Vagina (tissue), 2 donors: ENCODE results near the gene KCNG3.

ENCODE experiments used
- POLR2A ChIP-seq, 2 donors: fragments of 450-650 bp; IDR thresholded peaks; one replicate each; pipeline ENCODE4 v1.6.1; 2017; ENCODE audit warnings: antibody characterized with exemption in 2 of 2, mild to moderate bottlenecking in 2 of 2, moderate library complexity in 2 of 2
- POLR2AphosphoS5 ChIP-seq, 2 donors: sonication (generic); formaldehyde crosslinking; IDR thresholded peaks; one replicate each; pipeline ENCODE4 v1.9.0; 2017; ENCODE audit warnings: antibody characterized with exemption in 2 of 2, mild to moderate bottlenecking in 2 of 2, low read depth in 1 of 2; ENCODE audit not compliant: insufficient read depth in 1 of 2
- TF ChIP-seq, protein P1 (sequence below), 3 experiments: fragments of 450-650 bp in 2 of 3; fragments of 200-600 bp in 1 of 3; sonication (generic) in 1 of 3; IDR thresholded peaks; one replicate each; pipeline ENCODE4 v1.5.1; 2017 to 2019; ENCODE audit warnings: antibody characterized with exemption in 3 of 3, mild to moderate bottlenecking in 2 of 3, moderate library complexity in 2 of 3

DNA sequence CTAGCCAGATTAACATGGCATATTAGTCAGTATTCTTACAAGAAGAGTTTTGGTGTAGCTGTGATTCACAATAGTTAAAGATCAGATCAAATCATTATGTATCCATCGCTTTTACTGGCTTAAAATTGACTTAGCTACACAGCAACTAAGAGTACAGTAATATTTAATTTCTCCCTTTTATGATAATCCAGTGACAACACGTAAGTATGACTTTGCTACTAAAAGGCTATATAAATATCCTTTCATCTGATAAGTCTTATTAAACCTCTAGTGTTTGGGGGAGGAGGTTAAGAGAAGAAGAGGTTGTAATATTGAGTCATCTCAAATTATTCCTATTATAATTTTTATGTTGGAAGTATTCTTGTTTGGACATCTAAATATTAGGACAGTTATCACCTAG, 51.0 kb downstream of the KCNG3 start:
- TF ChIP-seq, protein P1, sequence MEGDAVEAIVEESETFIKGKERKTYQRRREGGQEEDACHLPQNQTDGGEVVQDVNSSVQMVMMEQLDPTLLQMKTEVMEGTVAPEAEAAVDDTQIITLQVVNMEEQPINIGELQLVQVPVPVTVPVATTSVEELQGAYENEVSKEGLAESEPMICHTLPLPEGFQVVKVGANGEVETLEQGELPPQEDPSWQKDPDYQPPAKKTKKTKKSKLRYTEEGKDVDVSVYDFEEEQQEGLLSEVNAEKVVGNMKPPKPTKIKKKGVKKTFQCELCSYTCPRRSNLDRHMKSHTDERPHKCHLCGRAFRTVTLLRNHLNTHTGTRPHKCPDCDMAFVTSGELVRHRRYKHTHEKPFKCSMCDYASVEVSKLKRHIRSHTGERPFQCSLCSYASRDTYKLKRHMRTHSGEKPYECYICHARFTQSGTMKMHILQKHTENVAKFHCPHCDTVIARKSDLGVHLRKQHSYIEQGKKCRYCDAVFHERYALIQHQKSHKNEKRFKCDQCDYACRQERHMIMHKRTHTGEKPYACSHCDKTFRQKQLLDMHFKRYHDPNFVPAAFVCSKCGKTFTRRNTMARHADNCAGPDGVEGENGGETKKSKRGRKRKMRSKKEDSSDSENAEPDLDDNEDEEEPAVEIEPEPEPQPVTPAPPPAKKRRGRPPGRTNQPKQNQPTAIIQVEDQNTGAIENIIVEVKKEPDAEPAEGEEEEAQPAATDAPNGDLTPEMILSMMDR (IDR thresholded peaks at IDR 0.05): no peak
- no peak for TF ChIP-seq POLR2A (IDR thresholded peaks at IDR 0.05)
- TF ChIP-seq POLR2AphosphoS5 (IDR thresholded peaks at IDR 0.05; ENCODE audit: insufficient read depth in 1 of 2, low read depth in 1 of 2): no peak
